GM23248 (cell line): ENCODE results near the gene MAPK10.

Experiments used
- EZH2 ChIP-seq: fragments of 200-600 bp; sonication (generic); IDR thresholded peaks from 2 replicates; pipeline ENCODE4 v1.6.1; 2018; ENCODE audit warnings: antibody characterized with exemption, mild to moderate bottlenecking; ENCODE audit not compliant: insufficient read depth, poor library complexity, severe bottlenecking
- EZH2phosphoT487 ChIP-seq: fragments of 200-600 bp; sonication (generic); IDR thresholded peaks from 2 replicates; pipeline ENCODE4 v1.6.1; 2018; ENCODE audit warnings: antibody characterized with exemption, moderate library complexity, mild to moderate bottlenecking, low read depth; ENCODE audit not compliant: insufficient read depth

DNA sequence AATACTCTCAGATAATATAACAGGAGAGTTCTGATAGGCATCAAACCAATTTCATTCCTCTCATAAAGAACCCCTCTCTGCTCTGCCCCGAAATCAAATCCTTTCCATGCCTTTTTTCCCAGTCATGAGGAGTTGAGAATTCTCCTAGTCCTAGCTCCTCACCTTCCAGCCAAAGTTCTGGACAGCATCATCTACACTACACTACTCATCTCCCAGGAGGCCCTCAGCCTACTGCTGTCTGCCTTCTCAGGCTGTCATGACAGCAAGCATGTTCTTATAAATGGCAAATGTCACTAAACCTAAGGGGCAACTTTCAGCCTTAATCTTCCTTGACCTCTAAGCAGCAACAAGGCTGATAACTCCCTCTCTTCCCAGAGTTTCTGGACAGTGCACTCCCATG is 26.6 kb downstream of the MAPK10 start:
- no peak for TF ChIP-seq EZH2phosphoT487
- TF ChIP-seq EZH2: no peak
